HG03460 (cell line): Measurements from ENCODE around the gene GMDS.

Source experiments
- ATAC-seq: cut with Tn5 transposase; IDR thresholded peaks from one replicate; pipeline ENCODE4 v1.9.1; 2021; ENCODE audit not compliant: unreplicated experiment

GMDS gene

GRCh38 chr6:1584996-1585668 lies 660.3 kb downstream of the GMDS start:
- no peak for ATAC-seq

GRCh38 chr6:1584146-1584545 lies 661.3 kb downstream of the GMDS start:
- no peak for ATAC-seq

GRCh38 chr6:1581120-1581991 lies 664.0 kb downstream of the GMDS start:
- ATAC-seq, result no peak

- no peak for ATAC-seq
Observed at GRCh38 chr6:1580585-1580984, 664.8 kb downstream of the GMDS start.

GRCh38 chr6:1580109-1580508 lies 665.3 kb downstream of the GMDS start:
- no peak for ATAC-seq

GRCh38 chr6:1579096-1579495 lies 666.3 kb downstream of the GMDS start:
- no peak for ATAC-seq

- no peak for ATAC-seq
Observed at GRCh38 chr6:1577896-1578745, 667.3 kb downstream of the GMDS start.

- ATAC-seq, result no peak
Observed at GRCh38 chr6:1577146-1577680, 668.2 kb downstream of the GMDS start.

GRCh38 chr6:1576711-1577110 lies 668.7 kb downstream of the GMDS start:
- ATAC-seq, result no peak

- no peak for ATAC-seq
Observed at GRCh38 chr6:1576166-1576565, 669.2 kb downstream of the GMDS start.

GRCh38 chr6:1575210-1576041 lies 670.0 kb downstream of the GMDS start:
- peak; percentile 54 for ATAC-seq

GRCh38 chr6:1574890-1575209 lies 670.6 kb downstream of the GMDS start:
- ATAC-seq, result no peak

GRCh38 chr6:1574083-1574761 lies 671.2 kb downstream of the GMDS start:
- ATAC-seq, result no peak
